Measurements from ENCODE around the gene DNAH8.

DNAH8 gene

GRCh38 chr6:39079197-39080125, 364.4 kb downstream of the DNAH8 start:
- DNase-seq = no peak

Data from activated CD4-positive, alpha-beta T cell treated with anti-CD3 and anti-CD28 coated beads, Interleukin-2, Interleukin-6, amounts not matched to agents 100 ng/mL and 50 ng/mL, durations not matched to agents 16 hours and 8 hours (primary cell).